ENCODE data around the gene SLC24A4. TPM values are rescaled to one million over a fixed set of nuclear protein-coding genes. Genes with fewer than 3 reads are reported as not detected.

Gene SLC24A4
- total RNA-seq, 1 donor from 2014 or later: 1.1 TPM

- no peak overlapping the region for H3K27ac Mint-ChIP-seq (ENCODE audit: unreplicated experiment)
- H3K36me3 Mint-ChIP-seq (ENCODE audit: low read depth, unreplicated experiment): peaks cover 3% of the 10 kb centered on the region
- H3K4me3 Mint-ChIP-seq (ENCODE audit: unreplicated experiment): no peak overlapping the region
- TF ChIP-seq CTCF (IDR thresholded peaks at IDR 0.05; ENCODE audit: unreplicated experiment): no peak
- no peak for DNase-seq (ENCODE audit: low spot score)
- no peaks in the 10 kb centered on the region for H3K9me3 Mint-ChIP-seq (ENCODE audit: unreplicated experiment)
- H3K27me3 Mint-ChIP-seq (ENCODE audit: unreplicated experiment): peaks cover 5% of the 10 kb centered on the region
- no peaks in the 10 kb centered on the region for H3K4me1 Mint-ChIP-seq (ENCODE audit: unreplicated experiment)
These were observed 117.5 kb downstream of the SLC24A4 start for GRCh38 chr14:92440345-92441003.

- no peak for DNase-seq (ENCODE audit: low spot score)
- H3K36me3 Mint-ChIP-seq (ENCODE audit: low read depth, unreplicated experiment): peaks cover 3% of the 10 kb centered on the region
- H3K4me1 Mint-ChIP-seq (ENCODE audit: unreplicated experiment): no peaks in the 10 kb centered on the region
- peak overlapping the region; percentile 48 for H3K27ac Mint-ChIP-seq (ENCODE audit: unreplicated experiment)
- H3K27me3 Mint-ChIP-seq (ENCODE audit: unreplicated experiment): peaks cover 5% of the 10 kb centered on the region
- no peak for TF ChIP-seq CTCF (IDR thresholded peaks at IDR 0.05; ENCODE audit: unreplicated experiment)
- no peaks in the 10 kb centered on the region for H3K9me3 Mint-ChIP-seq (ENCODE audit: unreplicated experiment)
- no peak overlapping the region for H3K4me3 Mint-ChIP-seq (ENCODE audit: unreplicated experiment)
These were observed 119.0 kb downstream of the SLC24A4 start for GRCh38 chr14:92441751-92442504.

DNA sequence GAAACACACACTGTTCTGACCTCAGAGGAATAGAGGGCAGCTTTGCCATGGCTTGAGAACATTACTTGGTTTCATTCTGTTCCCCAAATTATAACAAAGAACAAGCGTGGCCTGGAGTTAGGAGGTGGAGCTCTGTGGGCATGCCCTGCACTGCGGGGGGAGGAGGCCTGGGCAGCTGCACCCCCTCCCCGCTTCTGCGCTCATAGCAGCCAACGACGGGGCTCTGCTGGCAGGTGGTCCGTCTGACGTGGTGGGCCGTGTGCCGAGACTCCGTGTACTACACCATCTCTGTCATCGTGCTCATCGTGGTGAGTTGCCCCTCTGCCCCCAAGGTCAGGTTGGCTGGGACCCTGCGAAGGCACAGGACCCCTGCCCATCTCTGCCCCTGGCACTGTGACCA is 120.2 kb downstream of the SLC24A4 start:
- Mint-ChIP-seq H3K27ac (ENCODE audit: unreplicated experiment) (no peak overlapping the region), H3K4me1 (ENCODE audit: unreplicated experiment) (no peaks in the 10 kb centered on the region), H3K27me3 (ENCODE audit: unreplicated experiment) (peaks cover 5% of the 10 kb centered on the region), H3K4me3 (ENCODE audit: unreplicated experiment) (no peak overlapping the region), H3K9me3 (ENCODE audit: unreplicated experiment) (no peaks in the 10 kb centered on the region), H3K36me3 (ENCODE audit: low read depth, unreplicated experiment) (peaks cover 3% of the 10 kb centered on the region)
- no peak for DNase-seq (ENCODE audit: low spot score)
- no peak for TF ChIP-seq CTCF (IDR thresholded peaks at IDR 0.05; ENCODE audit: unreplicated experiment)

DNA sequence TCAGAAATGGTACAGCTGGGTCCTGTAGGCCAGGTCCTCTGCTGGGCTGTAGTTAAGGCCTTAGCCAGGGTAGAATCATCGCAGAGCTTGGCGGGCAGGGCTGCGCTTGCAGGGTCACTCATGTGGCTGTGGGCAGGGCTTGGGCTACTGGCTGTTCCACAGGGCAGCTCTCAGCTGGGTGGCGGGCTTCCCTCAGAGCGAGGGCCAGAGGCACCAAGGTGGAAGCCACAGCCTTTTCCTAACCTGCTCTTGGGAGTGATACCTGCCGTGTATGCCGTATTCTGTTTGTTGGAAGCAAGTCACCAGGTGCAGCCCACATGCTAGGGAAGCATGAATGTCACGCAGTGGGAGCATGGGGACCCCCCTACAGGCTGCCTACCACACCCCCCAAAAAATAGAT is 120.8 kb downstream of the SLC24A4 start:
- no peak for DNase-seq (ENCODE audit: low spot score)
- Mint-ChIP-seq H3K36me3 (ENCODE audit: low read depth, unreplicated experiment) (peaks cover 3% of the 10 kb centered on the region), H3K9me3 (ENCODE audit: unreplicated experiment) (no peaks in the 10 kb centered on the region), H3K27me3 (ENCODE audit: unreplicated experiment) (peaks cover 8% of the 10 kb centered on the region), H3K4me1 (ENCODE audit: unreplicated experiment) (no peaks in the 10 kb centered on the region), H3K27ac (ENCODE audit: unreplicated experiment) (no peak overlapping the region), H3K4me3 (ENCODE audit: unreplicated experiment) (no peak overlapping the region)
- no peak for TF ChIP-seq CTCF (IDR thresholded peaks at IDR 0.05; ENCODE audit: unreplicated experiment)

DNA sequence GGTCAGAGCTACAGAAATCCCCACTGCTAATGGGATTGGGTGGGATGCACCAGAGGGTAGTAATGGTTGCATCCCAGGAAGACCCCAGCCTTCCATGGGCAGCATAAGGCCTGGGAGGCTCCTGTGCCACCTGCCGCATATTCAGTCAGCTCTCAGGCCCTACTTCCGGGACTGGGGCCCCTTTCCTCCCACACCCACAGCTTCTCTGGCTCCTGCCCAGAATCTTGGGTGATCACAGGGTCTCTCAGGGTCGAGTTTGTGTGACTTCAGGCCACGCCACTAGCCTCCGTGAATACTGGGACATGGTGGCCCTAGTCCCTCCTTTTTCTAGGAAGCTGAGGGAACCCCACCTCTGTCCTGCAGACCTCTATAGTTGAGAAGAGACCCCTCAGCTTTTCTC is 123.8 kb downstream of the SLC24A4 start:
- DNase-seq (ENCODE audit: low spot score): no peak
- Mint-ChIP-seq H3K4me1 (ENCODE audit: unreplicated experiment) (peaks cover 15% of the 10 kb centered on the region), H3K9me3 (ENCODE audit: unreplicated experiment) (no peaks in the 10 kb centered on the region), H3K36me3 (ENCODE audit: low read depth, unreplicated experiment) (no peaks in the 10 kb centered on the region), H3K4me3 (ENCODE audit: unreplicated experiment) (no peak overlapping the region), H3K27me3 (ENCODE audit: unreplicated experiment) (peaks cover 9% of the 10 kb centered on the region), H3K27ac (ENCODE audit: unreplicated experiment) (no peak overlapping the region)
- TF ChIP-seq CTCF (IDR thresholded peaks at IDR 0.05; ENCODE audit: unreplicated experiment): no peak

Measured in endothelial cell (in vitro differentiated cells).